Measurements from ENCODE around the gene SAMD4A.

DNA sequence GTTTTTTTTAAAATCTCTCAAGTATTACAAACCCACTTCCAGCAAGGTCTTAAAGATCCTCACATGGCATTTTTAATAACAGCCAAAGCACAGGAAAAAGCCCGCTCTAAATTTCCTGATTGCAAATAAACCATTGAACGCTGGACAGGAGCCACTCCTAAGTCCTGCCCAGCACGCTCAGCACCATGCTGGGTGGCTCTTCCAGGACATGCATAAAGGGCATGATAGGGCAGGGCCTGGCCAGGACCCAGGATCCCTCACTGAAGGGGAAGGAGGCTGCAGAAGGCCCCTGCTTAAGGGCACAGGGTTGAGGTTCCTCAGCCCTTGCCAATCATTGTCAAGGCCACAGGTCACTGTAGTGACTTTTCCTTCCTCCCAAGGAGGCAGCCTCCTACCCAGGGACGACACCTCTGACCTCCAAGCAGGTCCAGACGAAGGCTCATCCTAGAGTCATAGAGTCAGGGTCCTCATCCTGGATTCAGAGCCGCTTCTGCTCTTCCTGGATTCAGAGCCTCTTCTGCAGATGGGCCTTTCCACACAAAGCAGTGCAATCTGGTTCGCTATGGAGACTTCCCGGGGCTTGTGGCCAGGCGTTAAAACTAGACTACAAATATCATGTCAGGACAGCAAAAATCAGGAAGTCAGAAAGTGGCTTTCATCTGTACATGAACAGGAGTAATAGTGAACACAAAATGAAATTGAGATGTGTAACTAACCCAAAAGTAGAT lies 211.9 kb downstream of the SAMD4A start:
- TF ChIP-seq, protein P1, sequence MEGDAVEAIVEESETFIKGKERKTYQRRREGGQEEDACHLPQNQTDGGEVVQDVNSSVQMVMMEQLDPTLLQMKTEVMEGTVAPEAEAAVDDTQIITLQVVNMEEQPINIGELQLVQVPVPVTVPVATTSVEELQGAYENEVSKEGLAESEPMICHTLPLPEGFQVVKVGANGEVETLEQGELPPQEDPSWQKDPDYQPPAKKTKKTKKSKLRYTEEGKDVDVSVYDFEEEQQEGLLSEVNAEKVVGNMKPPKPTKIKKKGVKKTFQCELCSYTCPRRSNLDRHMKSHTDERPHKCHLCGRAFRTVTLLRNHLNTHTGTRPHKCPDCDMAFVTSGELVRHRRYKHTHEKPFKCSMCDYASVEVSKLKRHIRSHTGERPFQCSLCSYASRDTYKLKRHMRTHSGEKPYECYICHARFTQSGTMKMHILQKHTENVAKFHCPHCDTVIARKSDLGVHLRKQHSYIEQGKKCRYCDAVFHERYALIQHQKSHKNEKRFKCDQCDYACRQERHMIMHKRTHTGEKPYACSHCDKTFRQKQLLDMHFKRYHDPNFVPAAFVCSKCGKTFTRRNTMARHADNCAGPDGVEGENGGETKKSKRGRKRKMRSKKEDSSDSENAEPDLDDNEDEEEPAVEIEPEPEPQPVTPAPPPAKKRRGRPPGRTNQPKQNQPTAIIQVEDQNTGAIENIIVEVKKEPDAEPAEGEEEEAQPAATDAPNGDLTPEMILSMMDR (IDR thresholded peaks at IDR 0.05; ENCODE audit: low read length) = no peak
- TF ChIP-seq EZH2 (IDR thresholded peaks at IDR 0.05; ENCODE audit: borderline replicate concordance, low read length) = no peak

All from OCI-LY1 (cell line).